GM12891 (cell line): ENCODE results near the gene MIPEP.

Experiments
- POLR2A ChIP-seq: IDR thresholded peaks from 2 replicates; pipeline ENCODE4 v1.6.1; 2011; ENCODE audit warnings: low read depth, low read length, control low read depth
- POLR2AphosphoS5 ChIP-seq: IDR thresholded peaks from 2 replicates; pipeline ENCODE4 v1.6.1; 2011; ENCODE audit warnings: low read depth, low read length, control low read depth
- SPI1 ChIP-seq: IDR thresholded peaks from 2 replicates; pipeline ENCODE4 v1.6.1; 2011; ENCODE audit warnings: low read depth, low read length, control low read depth
- TAF1 ChIP-seq: IDR thresholded peaks from 2 replicates; pipeline ENCODE4 v1.6.1; 2011; ENCODE audit warnings: low read depth, low read length, control low read depth

DNA sequence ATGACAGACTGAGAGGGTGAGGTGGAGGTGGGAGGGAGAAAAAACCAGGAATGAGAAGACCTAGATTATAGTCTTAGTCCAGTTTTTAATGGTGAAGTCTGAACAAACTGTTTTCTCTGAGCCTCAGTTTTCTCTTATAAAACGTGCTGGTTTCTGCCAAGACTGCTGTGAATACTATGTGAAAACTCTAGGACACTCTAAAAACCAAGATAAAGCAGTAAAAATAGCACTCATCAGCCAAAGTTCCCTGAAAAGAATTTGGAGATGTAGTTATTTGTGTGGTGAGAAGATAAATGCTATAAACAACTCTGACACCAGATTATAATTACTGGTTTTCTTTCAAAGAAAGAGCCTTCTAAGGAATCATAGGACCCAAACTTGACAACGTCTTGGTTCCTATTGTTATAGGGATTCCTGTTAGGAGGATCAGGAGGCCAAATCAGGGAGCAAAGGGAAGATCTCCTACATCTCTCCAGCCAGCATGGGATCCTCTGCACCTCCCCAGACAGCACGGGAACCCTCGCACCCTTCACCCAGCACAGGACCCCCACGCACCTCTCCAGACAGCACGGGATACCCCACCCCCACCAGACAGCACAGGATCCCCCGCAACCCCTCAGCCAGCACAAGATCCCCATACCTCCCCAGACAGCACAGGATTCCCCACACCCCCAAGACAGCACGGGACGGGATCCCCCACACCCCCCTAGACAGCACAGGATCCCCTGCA, 130.2 kb downstream of the MIPEP start:
- TF ChIP-seq POLR2A: no peak
- TF ChIP-seq TAF1: no peak
- no peak for TF ChIP-seq POLR2AphosphoS5
- no peak for TF ChIP-seq SPI1
